ENCODE data around the gene POU3F1.

- peak in 1 of 6 experiments; percentile 7 for TF ChIP-seq CTCF (IDR thresholded peaks at IDR 0.05)
- peak; percentile 19 to 30 for TF ChIP-seq POLR2A (IDR thresholded peaks at IDR 0.05)
Measured at GRCh38 chr1:38046333-38046883, at the start of gene POU3F1.

All from adrenal gland (tissue), 5 donors.